GM21825 (cell line): Measurements from ENCODE around the gene SLC1A3.

Experiments used
- ATAC-seq: cut with Tn5 transposase; IDR thresholded peaks from one replicate; pipeline ENCODE4 v1.9.1; 2021; ENCODE audit warnings: mild to moderate bottlenecking, moderate library complexity; ENCODE audit not compliant: unreplicated experiment

The SLC1A3 gene

DNA sequence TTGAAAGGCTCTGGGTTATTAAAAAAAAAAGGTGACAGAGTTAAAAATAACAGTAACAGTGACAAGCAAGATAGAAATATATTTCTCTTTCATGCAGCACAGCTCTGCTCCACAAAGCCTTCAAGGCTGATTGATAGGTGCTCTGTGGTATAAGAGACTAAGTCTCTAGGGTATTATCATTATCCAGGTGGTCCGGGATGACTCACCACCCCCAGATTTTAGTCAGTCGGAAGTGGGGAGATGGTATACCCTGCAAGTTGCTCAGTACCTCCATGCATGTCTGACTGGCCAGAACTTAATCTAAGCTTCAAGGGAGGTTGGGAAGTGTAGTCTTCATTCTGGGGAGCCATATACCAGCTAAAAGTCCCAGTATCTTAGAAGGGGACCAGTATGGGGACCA is 76.1 kb downstream of the SLC1A3 start:
- ATAC-seq, result no peak

DNA sequence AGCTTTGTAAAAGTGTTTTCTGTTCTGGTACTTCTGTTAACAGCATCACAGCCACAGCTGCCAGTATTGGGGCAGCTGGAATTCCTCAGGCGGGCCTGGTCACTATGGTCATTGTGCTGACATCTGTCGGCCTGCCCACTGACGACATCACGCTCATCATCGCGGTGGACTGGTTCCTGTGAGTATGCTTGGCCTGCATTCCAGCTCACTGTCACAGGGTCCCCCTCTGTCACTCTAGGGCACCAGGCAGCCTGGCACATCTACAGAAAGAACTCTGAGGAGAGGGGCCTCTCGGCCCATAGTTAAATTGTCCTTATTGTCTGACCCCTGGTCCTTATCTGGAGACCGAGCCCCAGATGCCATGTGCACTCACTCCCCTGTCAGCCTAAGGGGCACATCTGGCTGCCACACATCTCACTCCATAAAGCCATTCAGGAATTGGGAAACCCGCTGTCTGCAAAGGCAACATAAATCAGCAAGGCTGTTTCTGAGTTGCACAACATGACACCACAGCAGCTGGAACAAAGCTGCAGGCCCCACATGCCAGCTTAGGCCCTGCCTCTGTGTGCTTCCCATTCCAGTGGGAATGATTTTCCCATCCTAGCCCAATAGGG is 77.5 kb downstream of the SLC1A3 start:
- no peak for ATAC-seq

DNA sequence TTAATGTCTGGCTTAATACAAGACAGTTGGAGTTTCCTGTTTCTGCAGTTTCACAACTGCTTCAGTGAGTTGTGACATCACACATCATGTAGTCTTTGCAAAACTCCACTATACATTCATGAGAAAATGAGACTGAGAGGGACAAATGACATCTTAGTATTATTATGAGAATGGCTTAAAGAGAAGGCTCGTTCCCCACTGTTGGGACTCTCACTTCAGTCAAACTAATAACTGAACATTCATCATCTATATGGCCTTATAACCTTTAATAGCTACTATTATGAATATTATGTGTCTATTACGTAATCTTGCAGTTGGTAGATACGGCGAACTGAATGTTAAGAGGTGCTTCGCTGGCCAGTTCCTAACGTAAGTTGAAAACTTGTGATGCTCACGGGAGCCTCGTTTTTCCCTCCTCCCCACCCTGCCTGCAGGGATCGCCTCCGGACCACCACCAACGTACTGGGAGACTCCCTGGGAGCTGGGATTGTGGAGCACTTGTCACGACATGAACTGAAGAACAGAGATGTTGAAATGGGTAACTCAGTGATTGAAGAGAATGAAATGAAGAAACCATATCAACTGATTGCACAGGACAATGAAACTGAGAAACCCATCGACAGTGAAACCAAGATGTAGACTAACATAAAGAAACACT is 79.4 kb downstream of the SLC1A3 start:
- no peak for ATAC-seq

DNA sequence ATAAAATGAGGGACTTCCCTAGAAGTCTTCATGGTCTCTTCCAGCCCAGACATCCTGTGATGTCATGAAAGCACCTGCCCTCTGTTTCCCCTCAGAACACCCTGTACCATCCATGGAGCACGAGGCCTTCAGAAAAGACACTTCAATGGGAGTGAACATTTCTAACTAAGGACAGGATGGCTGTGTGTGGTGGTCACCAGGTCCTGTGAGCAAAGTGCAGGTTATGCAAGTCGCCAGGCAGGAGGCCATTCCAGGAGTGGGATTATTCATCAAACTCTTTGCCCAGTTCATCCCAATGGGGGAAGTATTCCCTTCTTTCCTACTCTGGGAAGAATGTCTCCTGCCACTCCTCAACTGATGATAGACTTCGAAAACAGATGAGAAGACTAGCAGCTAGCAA is 80.5 kb downstream of the SLC1A3 start:
- ATAC-seq, result no peak

DNA sequence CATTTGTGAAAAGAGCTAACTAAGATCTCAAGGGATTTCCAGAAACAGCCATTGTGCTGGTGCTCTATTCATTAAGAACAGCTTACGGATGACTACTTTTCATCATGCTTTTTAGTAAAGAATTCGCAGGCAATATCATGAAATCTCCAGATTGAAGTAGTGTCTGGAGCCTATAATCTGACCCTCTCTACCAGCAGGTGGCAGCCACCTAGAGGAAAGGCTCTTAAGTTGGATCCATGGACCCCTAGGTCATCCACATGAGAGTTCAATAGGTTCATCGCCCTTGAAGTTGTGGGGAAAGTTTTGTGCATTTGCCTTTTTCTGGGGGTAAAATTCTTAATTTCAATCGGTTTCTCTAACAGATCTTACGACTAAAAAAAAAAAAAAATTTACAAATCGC is 82.3 kb downstream of the SLC1A3 start:
- no peak for ATAC-seq

DNA sequence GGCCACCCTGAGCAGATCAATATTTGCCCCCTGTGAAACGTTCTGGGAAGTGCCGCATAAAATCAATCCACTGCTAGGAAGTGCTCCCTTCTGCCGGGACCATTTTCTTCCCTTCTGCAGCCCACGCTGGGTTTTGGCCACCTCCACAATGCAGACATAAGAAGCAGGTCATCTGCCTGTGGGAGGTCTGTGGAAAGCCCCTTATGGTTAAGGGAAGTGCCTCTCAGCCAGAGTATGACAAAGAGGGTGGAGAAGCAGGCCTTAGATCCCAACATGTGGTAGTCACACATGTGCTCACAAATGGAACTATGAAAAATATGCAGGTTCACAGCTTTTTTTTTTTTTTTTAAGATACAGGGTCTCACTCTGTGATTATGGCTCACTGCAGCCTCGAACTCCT is 82.8 kb downstream of the SLC1A3 start:
- ATAC-seq, result no peak

DNA sequence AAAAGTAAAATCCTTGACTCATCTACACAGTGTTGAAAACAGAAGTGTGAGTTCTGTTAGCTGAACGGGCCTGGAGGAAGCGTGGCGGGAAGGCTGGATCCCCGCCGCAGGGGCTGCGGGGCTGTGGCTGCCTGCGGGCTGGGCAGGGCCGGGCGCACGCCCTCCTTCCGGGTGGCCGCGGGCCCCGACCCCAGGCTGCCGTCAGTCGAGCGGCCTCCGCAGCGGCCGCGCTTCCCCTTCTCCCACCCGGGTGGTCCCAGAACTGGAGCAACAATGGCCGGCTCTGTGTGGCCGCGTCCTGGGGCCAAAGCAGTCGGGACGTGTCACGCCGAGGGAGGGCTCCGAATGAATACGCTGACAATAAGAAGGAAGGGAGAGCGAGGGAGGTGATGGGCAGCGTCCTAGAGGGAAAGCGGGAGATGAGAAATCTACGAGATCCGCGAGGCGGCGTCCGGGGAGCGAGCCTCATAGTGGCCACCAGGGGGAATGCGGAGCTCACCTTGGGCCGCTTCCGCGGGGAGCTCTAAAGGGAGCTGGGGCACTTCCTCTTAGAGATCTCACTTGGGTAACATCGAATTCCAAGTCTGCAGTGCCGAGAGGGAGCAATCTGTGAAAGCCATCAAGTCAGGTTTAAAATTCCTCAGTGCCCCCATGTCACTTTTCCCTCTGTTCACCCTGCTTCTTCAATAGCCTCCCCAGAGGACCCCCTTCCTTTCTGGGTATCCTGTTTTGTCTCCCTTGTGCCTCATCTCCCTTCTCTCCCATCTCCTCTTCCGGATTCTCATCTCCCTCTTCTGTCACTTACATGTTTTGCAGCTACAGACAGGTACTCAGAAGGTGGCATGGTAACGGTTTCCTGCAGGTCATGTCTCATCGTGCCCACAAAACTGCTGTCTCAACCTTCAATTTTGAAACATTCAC is 83.9 kb downstream of the SLC1A3 start:
- ATAC-seq, result peak; percentile 75

DNA sequence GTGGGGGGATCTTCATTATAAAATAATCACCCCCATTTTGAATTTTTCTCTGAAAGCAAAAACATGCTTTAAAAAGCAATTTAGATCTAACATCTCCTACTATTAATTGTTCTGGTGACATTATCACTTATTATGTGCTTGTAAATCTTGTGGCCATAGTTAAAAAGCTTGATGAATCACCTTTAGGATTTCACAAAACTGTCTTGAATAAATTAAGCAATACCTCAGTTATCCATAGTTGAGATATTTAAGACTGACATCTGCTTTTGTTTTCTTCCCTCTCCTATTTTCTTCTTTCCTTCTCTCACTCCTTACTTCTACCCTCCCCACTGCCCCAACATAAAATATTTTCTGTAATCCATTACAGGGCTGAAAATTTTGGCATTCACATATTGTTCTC is 84.8 kb downstream of the SLC1A3 start:
- ATAC-seq, result no peak

DNA sequence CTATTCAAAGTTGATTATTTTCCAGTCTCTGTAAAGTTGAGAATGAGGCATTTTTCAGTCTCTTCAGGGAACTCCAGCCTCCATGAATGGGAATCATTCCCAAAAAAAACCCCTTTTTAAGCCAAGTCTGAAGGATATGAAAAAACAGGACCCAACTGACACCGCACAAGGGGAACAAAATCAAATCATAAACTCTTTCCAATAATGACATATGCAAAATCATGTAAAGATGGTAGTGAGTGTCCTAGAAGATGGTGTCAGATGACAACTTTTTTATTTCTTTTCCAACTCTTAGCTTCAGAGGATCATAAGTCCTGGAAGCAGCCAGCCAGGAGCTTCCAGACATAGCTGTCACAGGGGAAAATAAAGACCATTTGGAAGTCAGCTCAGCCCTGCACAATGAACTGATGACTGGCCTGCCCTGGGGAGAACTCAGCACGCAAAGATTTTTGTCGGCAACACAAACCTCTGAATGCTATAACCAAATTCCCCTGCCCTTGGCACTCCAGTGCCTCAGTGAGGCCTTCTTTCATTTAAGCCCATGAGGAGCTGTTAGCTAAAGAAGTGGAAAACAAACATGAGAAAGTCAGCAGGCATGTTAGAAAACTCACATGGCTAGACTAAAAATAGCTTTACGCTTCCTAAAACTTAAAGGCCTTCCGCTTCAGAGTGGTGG is 85.4 kb downstream of the SLC1A3 start:
- no peak for ATAC-seq

DNA sequence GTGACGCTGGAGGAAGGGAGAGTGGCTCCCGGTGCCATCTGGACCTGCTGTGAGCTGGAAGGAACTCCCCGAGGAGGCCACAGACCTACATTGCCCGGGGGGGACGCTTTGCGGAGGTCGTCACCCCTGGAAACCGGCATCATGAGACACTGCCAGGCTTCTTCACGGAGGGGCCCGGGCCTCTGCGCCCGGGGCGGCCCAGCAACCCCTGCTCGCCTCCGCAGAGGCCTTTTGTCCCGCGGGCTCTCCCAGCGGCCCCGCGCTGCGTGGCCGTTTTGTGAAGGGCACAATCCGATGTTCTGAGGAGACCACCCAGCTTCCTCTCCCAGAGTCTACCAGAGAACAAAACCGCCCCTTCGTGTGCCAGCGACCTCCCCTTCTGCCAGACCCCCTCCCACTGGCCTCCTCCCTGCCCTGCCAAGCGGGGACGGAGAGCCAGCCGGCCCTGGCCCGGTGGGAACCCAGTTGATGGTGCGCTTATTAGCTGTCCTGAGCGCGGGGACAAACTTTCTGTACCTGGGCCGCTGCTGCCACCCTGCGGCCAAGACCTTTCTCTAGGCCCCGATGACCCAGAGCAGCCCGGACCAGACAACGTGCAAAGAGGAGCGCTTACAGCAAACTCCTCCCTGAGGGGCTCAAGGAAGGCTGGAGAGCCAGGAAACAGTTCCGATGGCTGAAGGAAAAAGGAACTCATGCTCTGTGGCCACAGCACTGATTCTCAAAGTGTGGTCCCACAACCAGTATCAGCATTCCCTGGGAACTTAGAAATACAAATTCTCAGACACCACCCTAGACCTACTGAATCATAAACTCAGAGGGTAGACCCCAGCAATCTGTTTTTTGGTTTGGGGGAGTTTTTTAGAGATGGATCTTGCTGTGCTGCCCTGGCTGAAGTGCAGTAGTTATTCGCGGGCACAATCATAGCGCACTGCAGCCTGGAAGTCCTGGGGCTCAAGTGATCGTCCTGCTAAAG is 86.7 kb downstream of the SLC1A3 start:
- ATAC-seq, result peak; percentile 47

DNA sequence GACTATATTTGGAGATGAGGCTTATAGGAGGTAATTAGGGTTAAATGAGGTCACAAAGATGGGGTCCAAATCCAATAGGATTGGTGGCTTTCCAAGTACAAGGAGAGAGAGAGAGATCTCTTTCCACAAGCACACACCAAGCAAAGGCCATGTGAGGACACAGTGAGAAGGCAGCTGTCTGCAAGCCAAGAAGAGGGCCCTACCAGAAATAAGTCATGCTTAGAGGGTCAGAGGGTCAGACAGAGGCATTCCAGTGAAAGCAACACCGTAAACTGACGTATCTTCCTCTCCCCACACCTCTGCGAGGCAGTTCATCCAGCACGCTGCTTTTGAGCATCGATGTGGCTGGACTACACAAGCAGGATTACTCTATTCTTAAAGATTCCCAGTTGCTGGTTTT is 87.9 kb downstream of the SLC1A3 start:
- ATAC-seq, result no peak

DNA sequence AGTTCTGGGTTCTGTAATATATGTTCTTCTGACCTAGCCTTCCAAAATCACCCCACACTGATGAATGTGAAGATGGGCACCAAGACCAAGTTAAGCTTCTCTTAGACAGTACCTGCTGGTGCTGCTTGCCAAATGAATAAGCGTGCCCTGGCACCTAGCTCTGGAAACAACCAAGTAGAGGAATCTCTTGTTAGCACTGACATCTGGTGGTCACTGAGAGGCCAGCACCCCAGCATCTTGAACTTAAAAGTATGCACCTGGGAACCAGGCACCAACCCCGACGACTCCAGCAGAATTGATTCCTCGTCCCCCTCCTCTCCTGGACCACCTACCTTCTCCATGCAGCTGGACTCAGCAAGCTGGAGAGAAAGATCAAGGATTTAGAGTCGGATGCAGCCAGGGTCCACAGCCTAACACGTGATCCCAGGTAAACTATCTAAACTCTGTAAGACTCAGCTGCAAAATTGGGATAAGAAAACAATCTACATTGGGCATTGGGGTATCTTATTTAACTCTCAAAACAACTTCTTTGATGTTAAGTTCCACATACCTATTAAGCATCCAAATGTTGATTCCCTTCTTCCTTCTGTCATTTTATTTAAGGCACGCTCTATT is 89.8 kb downstream of the SLC1A3 start:
- peak; percentile 50 for ATAC-seq

DNA sequence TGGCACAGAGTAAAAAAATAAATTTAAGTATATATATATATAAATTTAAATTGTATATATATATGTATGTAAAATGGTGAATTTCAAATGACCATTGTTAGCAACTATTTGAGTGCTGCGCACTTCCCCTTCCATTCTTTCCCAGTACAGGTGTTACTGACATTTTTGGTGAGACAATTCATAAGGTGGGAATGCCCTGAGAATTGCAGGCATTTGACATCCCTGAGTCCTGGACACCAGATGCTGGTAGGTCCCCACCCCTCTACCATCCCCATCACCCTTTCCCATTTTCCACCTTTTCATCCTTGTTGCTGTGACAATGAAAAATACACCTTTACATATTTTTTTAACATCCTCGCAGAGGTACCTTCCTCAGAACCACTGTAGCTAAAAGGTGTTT is 91.6 kb downstream of the SLC1A3 start:
- ATAC-seq, result no peak

DNA sequence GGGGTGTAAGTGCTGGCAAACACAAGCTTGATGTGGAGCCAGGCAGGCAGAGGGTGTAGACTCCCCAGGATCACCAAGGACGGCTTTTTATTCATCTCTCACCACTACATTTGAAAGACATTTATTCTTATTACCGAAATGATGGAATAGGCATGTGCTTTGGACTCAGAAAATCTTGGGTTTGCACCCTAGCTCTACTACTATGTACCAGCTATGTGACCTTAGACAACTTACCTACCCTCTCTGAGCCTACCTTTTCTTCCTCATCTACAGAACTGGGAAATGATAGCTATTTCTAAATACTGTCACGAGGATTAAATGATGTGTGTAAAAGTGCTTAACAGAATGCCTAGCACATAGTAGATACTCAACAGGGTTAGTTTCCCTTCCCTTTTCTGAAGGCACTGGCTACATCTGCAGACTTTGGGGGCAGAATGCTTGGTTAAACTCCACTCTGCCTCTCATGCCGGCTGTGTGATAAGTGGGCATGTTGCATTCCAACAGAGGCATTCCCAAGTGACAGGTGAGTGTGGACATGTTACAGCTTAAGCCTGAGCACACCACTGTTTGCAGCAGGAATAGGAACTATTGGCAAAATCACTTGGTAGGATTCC is 94.8 kb downstream of the SLC1A3 start:
- ATAC-seq, result peak; percentile 93

DNA sequence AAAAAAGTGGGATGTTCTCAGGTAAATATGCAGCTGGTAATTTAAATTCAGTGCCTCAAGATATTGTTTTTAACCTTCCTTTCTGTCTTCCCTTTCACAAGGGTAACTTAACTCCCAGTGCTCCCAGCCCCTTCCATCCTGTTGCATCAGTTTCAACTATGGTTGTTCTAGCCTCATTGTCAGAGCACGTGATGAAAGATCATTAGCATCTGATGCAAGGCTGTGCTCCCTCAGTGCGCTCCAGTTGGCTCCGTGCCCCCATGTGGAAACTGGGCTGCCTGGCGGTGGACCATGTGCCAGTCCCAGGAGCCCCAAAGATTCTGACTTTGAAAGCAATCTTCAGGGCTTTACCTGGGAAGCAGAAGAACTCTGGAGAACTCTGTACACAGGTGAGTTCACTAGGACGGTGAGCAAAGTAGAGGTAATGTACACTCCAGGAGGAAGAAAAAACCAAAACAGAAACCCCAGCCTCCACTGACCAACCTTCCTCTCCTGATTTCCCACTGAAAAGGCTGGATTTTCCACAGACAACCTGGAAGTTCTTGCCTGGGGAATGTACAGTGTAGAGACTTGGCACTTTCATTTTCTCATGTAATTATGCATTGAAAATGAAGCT is 96.9 kb downstream of the SLC1A3 start:
- no peak for ATAC-seq

DNA sequence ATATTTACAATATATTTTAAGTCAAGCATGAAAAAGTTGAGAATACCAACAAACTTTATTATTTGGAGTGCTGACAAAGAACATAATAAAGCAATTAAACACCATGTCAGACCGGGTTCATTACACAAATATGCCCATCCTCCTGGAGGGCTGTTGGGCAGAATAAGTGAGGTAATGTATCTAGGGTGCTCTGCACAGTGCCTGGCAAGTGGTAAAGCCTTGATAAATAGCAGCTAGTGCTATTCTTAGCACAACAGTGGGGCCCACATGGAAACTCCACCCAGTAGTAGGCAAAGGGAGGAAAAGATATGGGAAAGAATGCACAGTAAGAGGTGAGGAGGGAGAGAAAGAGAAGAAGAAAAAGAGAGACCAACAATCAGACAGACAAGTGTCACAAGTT is 97.7 kb downstream of the SLC1A3 start:
- no peak for ATAC-seq

DNA sequence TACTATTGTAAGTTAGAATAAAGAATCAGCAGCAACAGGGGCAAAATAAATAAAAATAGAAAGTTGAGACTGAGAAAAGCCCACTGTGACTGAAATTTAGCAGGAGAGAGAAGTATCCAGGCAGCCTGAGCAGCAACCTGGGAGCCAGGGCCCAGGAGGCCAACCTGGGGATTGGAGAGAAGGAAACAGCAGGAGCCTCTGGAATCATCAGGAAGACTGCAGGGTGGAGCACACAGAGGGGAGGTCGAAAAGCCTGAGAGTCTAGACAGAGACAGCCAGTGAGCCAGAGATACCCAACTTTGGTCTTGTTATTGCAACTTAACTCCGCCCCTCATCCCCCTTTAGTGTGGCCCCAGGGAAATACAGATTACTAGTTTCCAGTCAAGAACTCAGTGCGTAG is 98.6 kb downstream of the SLC1A3 start:
- ATAC-seq, result no peak

DNA sequence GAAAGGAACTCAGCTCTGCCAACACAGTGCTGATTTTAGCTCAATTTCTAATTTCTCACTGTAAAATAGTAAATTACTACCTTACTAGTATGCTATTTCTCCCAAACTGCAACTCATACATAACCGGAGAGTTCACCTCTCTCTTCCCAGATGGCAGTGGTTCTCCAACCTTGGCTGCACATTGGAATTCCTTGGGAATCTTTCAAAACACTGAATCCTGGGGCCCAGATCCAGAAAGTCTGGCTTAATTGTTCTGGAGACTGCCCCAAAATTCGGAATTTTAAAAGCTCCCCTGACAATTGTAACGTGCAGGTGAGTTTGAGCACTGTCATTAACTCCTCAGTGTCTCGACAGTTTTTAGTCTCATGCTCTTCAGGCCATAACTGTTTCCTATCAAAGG is 100.3 kb downstream of the SLC1A3 start:
- no peak for ATAC-seq

DNA sequence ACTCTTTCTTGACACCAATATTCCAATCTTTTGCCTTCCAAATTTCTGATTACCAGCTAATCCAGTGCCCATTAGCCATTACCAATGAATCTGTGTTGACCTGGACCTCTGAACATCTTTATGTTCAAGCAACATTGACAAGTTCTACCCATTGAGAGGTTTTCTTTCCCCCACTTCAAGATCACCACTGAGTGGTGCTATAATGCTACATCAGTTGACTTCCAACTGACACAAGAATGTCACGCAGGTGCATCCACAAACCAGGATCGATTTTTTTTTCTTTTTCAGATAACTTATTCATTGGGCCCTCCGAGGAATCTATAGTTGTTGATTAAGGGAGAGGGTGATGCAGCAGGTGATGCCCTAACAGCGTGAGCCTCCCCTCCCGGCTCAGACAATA is 102.6 kb downstream of the SLC1A3 start:
- ATAC-seq, result no peak
